Measurements from ENCODE around the gene A2M.

A2M gene

GRCh38 chr12:9090220-9090619 is 25.5 kb downstream of the A2M start:
- Histone ChIP-seq H3K4me1 (ENCODE audit: low read length) (peaks cover 15% of the 10 kb centered on the region), H3K9me3 (ENCODE audit: insufficient read depth, low read length) (no peaks in the 10 kb centered on the region), H3K27ac (ENCODE audit: low read length) (no peak overlapping the region), H3K79me2 (ENCODE audit: low read length) (no peaks in the 10 kb centered on the region), H3K9ac (ENCODE audit: low read length) (no peak overlapping the region), H3K4me2 (ENCODE audit: low read length) (peak overlapping the region; percentile 31), H2AFZ (ENCODE audit: low read depth, low read length) (no peak overlapping the region), H3K27me3 (ENCODE audit: low read depth, low read length) (0 out of 2 replicates have a peak, but pooled peaks cover 2% of the 10 kb centered on the region), H4K20me1 (ENCODE audit: insufficient read depth, low read length) (no peaks in the 10 kb centered on the region), H3K4me3 (ENCODE audit: low read length) (no peak overlapping the region), H3K36me3 (replicated peaks; ENCODE audit: low read depth, low read length) (peaks cover 2% of the 10 kb centered on the region)
- TF ChIP-seq, protein P1, sequence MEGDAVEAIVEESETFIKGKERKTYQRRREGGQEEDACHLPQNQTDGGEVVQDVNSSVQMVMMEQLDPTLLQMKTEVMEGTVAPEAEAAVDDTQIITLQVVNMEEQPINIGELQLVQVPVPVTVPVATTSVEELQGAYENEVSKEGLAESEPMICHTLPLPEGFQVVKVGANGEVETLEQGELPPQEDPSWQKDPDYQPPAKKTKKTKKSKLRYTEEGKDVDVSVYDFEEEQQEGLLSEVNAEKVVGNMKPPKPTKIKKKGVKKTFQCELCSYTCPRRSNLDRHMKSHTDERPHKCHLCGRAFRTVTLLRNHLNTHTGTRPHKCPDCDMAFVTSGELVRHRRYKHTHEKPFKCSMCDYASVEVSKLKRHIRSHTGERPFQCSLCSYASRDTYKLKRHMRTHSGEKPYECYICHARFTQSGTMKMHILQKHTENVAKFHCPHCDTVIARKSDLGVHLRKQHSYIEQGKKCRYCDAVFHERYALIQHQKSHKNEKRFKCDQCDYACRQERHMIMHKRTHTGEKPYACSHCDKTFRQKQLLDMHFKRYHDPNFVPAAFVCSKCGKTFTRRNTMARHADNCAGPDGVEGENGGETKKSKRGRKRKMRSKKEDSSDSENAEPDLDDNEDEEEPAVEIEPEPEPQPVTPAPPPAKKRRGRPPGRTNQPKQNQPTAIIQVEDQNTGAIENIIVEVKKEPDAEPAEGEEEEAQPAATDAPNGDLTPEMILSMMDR (IDR thresholded peaks at IDR 0.05; ENCODE audit: low read depth, low read length): no peak
- no peak for TF ChIP-seq EZH2phosphoT487 (IDR thresholded peaks at IDR 0.05; ENCODE audit: low read depth)

GRCh38 chr12:9087087-9087835 is 28.5 kb downstream of the A2M start:
- H3K9me3 ChIP-seq (ENCODE audit: insufficient read depth, low read length): peaks cover 13% of the 10 kb centered on the region; the same call in 1 of the 2 replicates
- H2AFZ ChIP-seq (ENCODE audit: low read depth, low read length): no peak overlapping the region
- no peak overlapping the region for H3K9ac ChIP-seq (ENCODE audit: low read length)
- H3K4me3 ChIP-seq (ENCODE audit: low read length): no peak overlapping the region
- peaks cover 29% of the 10 kb centered on the region for H3K4me1 ChIP-seq (ENCODE audit: low read length)
- no peak overlapping the region for H3K27ac ChIP-seq (ENCODE audit: low read length)
- no peak overlapping the region for H3K4me2 ChIP-seq (ENCODE audit: low read length)
- H3K27me3 ChIP-seq (ENCODE audit: low read depth, low read length): 0 out of 2 replicates have a peak, but pooled peaks cover 2% of the 10 kb centered on the region
- H4K20me1 ChIP-seq (ENCODE audit: insufficient read depth, low read length): no peaks in the 10 kb centered on the region
- TF ChIP-seq, protein P1 (IDR thresholded peaks at IDR 0.05; ENCODE audit: low read depth, low read length): no peak
- no peak for TF ChIP-seq EZH2phosphoT487 (IDR thresholded peaks at IDR 0.05; ENCODE audit: low read depth)
- peaks cover 16% of the 10 kb centered on the region for H3K36me3 ChIP-seq (replicated peaks; ENCODE audit: low read depth, low read length)
- no peaks in the 10 kb centered on the region for H3K79me2 ChIP-seq (ENCODE audit: low read length)

DNA sequence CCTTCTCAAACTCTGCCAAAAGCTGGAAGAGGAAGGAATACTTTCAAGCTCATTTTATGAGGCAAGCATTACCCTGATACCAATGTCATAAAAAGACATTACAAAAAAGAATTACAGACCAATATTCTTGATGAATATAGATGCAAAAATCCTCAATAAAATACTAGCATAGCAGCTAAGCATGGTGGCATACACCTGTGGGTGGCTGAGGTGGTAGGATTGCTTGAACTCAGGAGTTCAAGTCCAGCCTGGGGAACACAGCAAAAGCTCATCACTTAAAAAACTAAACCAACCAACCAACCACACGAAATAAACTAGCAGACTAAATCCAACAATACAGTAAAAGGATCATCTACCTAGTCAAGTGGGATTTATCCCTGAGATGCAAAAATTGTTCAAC is 29.6 kb downstream of the A2M start:
- Histone ChIP-seq H3K9ac (ENCODE audit: low read length) (no peak overlapping the region), H3K9me3 (ENCODE audit: insufficient read depth, low read length) (peaks cover 19% of the 10 kb centered on the region), H3K27me3 (ENCODE audit: low read depth, low read length) (0 out of 2 replicates have a peak, but pooled peaks cover 2% of the 10 kb centered on the region), H3K4me3 (ENCODE audit: low read length) (no peak overlapping the region), H3K4me1 (ENCODE audit: low read length) (peaks cover 29% of the 10 kb centered on the region), H3K79me2 (ENCODE audit: low read length) (no peaks in the 10 kb centered on the region), H3K4me2 (ENCODE audit: low read length) (no peak overlapping the region), H2AFZ (ENCODE audit: low read depth, low read length) (no peak overlapping the region), H3K27ac (ENCODE audit: low read length) (no peak overlapping the region), H4K20me1 (ENCODE audit: insufficient read depth, low read length) (no peaks in the 10 kb centered on the region), H3K36me3 (replicated peaks; ENCODE audit: low read depth, low read length) (peaks cover 16% of the 10 kb centered on the region)
- TF ChIP-seq, protein P1 (IDR thresholded peaks at IDR 0.05; ENCODE audit: low read depth, low read length): no peak

DNA sequence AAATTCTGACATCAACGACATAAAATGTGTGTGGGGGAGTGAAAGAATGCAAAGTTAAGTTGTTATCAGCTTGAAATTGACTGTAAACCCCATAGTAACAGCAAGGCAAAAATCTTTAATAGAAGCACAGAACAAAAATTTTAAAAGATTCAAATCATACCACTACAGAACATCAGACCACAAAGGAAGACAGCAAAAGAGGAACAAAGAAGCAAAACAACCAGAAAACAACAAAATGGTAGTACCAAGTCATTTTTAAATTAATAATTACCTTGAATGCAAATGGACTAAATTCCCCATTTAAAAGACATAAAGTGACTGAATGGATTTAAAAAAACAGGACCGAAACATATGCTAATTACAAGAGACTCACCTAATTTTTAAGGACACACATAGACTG is 31.3 kb downstream of the A2M start:
- Histone ChIP-seq H3K79me2 (ENCODE audit: low read length) (no peaks in the 10 kb centered on the region), H3K27ac (ENCODE audit: low read length) (no peak overlapping the region), H3K4me1 (ENCODE audit: low read length) (peaks cover 20% of the 10 kb centered on the region), H3K4me2 (ENCODE audit: low read length) (no peak overlapping the region), H4K20me1 (ENCODE audit: insufficient read depth, low read length) (no peaks in the 10 kb centered on the region), H3K9me3 (ENCODE audit: insufficient read depth, low read length) (peaks cover 19% of the 10 kb centered on the region), H3K36me3 (replicated peaks; ENCODE audit: low read depth, low read length) (peaks cover 16% of the 10 kb centered on the region), H3K4me3 (ENCODE audit: low read length) (no peak overlapping the region), H2AFZ (ENCODE audit: low read depth, low read length) (no peak overlapping the region), H3K9ac (ENCODE audit: low read length) (no peak overlapping the region), H3K27me3 (ENCODE audit: low read depth, low read length) (no peaks in the 10 kb centered on the region)
- TF ChIP-seq EZH2phosphoT487 (IDR thresholded peaks at IDR 0.05; ENCODE audit: low read depth): no peak
- TF ChIP-seq, protein P1 (IDR thresholded peaks at IDR 0.05; ENCODE audit: low read depth, low read length): no peak
